Tibial nerve (tissue), 4 donors: ENCODE measurements around the gene RYR3.

ENCODE experiments used
- EP300 ChIP-seq, 2 donors: sonication (generic); formaldehyde crosslinking; IDR thresholded peaks; one replicate each; pipeline ENCODE4 v1.6.1; 2017; ENCODE audit warnings: antibody characterized with exemption in 2 of 2, mild to moderate bottlenecking in 1 of 2
- TF ChIP-seq, protein P1 (sequence below), 5 experiments: fragments of 200-600 bp in 3 of 5; fragments of 450-650 bp in 2 of 5; sonication (generic) in 3 of 5; IDR thresholded peaks; one replicate each; pipeline ENCODE4 v1.5.1; 2016 to 2019; ENCODE audit warnings: antibody characterized with exemption in 5 of 5, mild to moderate bottlenecking in 3 of 5, moderate library complexity in 2 of 5

DNA sequence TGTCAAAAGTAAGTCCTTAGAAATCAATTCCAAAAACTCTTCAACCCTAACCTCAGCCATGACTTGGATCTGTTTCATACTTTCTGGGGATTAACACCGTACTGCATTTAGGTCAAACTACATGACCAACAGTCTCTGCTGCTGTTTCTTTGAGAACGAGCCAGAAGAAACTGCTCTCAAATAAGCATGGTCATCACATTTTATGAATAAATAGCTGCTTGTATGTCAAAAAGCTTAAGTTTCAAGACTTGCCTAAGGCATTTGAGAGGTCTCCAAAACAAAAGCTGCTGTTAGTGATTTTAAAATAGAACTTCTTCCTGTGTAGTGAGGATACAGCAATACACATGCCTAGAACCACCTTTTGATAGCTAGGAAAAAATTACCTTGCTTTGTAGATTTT is 491.2 kb downstream of the RYR3 start:
- TF ChIP-seq, protein P1, sequence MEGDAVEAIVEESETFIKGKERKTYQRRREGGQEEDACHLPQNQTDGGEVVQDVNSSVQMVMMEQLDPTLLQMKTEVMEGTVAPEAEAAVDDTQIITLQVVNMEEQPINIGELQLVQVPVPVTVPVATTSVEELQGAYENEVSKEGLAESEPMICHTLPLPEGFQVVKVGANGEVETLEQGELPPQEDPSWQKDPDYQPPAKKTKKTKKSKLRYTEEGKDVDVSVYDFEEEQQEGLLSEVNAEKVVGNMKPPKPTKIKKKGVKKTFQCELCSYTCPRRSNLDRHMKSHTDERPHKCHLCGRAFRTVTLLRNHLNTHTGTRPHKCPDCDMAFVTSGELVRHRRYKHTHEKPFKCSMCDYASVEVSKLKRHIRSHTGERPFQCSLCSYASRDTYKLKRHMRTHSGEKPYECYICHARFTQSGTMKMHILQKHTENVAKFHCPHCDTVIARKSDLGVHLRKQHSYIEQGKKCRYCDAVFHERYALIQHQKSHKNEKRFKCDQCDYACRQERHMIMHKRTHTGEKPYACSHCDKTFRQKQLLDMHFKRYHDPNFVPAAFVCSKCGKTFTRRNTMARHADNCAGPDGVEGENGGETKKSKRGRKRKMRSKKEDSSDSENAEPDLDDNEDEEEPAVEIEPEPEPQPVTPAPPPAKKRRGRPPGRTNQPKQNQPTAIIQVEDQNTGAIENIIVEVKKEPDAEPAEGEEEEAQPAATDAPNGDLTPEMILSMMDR (IDR thresholded peaks at IDR 0.05) = no peak
- no peak for TF ChIP-seq EP300 (IDR thresholded peaks at IDR 0.05)
